ENCODE results near the gene HYPK. TPM values are rescaled to one million over a fixed set of nuclear protein-coding genes. Genes with fewer than 3 reads are reported as not detected.

HYPK gene
- total RNA-seq, 4 donors from 2014 or later, result 3.7 to 8.4 (median 7.7) TPM

DNA sequence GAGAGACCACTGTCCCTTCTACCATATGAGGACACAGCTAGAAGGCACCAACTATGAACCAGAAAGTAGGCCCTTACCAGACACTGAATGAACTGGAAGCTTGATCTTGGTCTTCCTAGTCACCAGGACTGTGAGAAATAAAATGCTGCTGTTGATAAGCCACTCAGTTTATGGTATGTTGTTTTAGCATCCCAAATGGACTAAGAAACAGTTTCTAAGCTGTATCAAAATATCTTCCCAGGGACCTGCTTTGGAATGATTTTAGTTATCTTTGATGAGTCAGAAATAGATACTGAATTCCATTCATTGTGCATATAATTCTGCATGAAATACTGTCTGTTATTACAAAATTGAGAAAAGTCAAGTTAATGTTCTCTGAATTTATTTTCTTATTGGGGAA lies 45.0 kb downstream of the HYPK start:
- TF ChIP-seq, protein P1, sequence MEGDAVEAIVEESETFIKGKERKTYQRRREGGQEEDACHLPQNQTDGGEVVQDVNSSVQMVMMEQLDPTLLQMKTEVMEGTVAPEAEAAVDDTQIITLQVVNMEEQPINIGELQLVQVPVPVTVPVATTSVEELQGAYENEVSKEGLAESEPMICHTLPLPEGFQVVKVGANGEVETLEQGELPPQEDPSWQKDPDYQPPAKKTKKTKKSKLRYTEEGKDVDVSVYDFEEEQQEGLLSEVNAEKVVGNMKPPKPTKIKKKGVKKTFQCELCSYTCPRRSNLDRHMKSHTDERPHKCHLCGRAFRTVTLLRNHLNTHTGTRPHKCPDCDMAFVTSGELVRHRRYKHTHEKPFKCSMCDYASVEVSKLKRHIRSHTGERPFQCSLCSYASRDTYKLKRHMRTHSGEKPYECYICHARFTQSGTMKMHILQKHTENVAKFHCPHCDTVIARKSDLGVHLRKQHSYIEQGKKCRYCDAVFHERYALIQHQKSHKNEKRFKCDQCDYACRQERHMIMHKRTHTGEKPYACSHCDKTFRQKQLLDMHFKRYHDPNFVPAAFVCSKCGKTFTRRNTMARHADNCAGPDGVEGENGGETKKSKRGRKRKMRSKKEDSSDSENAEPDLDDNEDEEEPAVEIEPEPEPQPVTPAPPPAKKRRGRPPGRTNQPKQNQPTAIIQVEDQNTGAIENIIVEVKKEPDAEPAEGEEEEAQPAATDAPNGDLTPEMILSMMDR (IDR thresholded peaks at IDR 0.05), result no peak
- no peak for TF ChIP-seq EP300 (IDR thresholded peaks at IDR 0.05)
- no peak for TF ChIP-seq POLR2AphosphoS5 (IDR thresholded peaks at IDR 0.05)
- no peak for TF ChIP-seq POLR2A (IDR thresholded peaks at IDR 0.05)
- no peak overlapping the region for H3K4me3 ChIP-seq
- H3K36me3 ChIP-seq, result peaks cover 0 to 73% of the 10 kb centered on the region in 2 donors
- no peak overlapping the region for H3K27ac ChIP-seq
- no peaks in the 10 kb centered on the region for H3K9me3 ChIP-seq
- H3K4me1 ChIP-seq, result no peaks in the 10 kb centered on the region
- no peaks in the 10 kb centered on the region for H3K27me3 ChIP-seq
- ATAC-seq, result no peak

- WGBS, 2 donors (ENCODE audit: low coverage in 1 of 2), result 90 to 100% methylated on average over 2 to 3 of the region's 3 CpGs
- Histone ChIP-seq H3K4me1 (no peaks in the 10 kb centered on the region), H3K9me3 (no peaks in the 10 kb centered on the region), H3K4me3 (no peak overlapping the region), H3K27me3 (no peaks in the 10 kb centered on the region), H3K36me3 (peaks cover 0 to 63% of the 10 kb centered on the region in 2 donors), H3K27ac (no peak overlapping the region)
- ATAC-seq, result no peak
- TF ChIP-seq POLR2AphosphoS5 (IDR thresholded peaks at IDR 0.05), result no peak
- no peak for TF ChIP-seq POLR2A (IDR thresholded peaks at IDR 0.05)
- TF ChIP-seq EP300 (IDR thresholded peaks at IDR 0.05), result no peak
Observed at GRCh38 chr15:43851251-43851650, 50.9 kb downstream of the HYPK start.

GRCh38 chr15:43852607-43853006 lies 52.2 kb downstream of the HYPK start:
- H3K36me3 ChIP-seq, result peaks cover 0 to 55% of the 10 kb centered on the region in 2 donors

More at GRCh38 chr15:43852607-43853006, 52.2 kb downstream of the HYPK start:
- no peak overlapping the region for H3K4me3 ChIP-seq
- H3K4me1 ChIP-seq, result no peaks in the 10 kb centered on the region
- ATAC-seq, result no peak
- 96 to 98% methylated on average over 4 of the region's 4 CpGs for WGBS, 2 donors (ENCODE audit: low coverage in 1 of 2)
- H3K27ac ChIP-seq, result no peak overlapping the region
- no peaks in the 10 kb centered on the region for H3K27me3 ChIP-seq
- TF ChIP-seq EP300 (IDR thresholded peaks at IDR 0.05) (no peak), POLR2A (IDR thresholded peaks at IDR 0.05) (no peak), POLR2AphosphoS5 (IDR thresholded peaks at IDR 0.05) (no peak)
- TF ChIP-seq, protein P1 (IDR thresholded peaks at IDR 0.05), result no peak
- H3K9me3 ChIP-seq, result no peaks in the 10 kb centered on the region

Small RNA genes within 50 kb of the gene (small RNA-seq; reads per million reads assigned to genes)
- gene MIR1282, result 0 reads per million in 4 donors

Other genes with a start within 250 kb of the HYPK start
- 10 to 100 TPM; 16.7 to 44.7 (median 22.1) TPM for gene PPIP5K1, start 210.4 kb upstream of the HYPK start, total RNA-seq
- gene CKMT1B, start 206.6 kb upstream of the HYPK start, total RNA-seq, result 1 to 10 TPM in 2 of 4 donors, not detected in 2; 6.4 to 7.8 TPM
- under 1 TPM in 1 of 4 donors, not detected in 3; 0.40 TPM for gene STRC, start 181.8 kb upstream of the HYPK start, total RNA-seq
- gene CATSPER2, start 151.8 kb upstream of the HYPK start, total RNA-seq, result 1 to 10 TPM in 3 of 4 donors, under 1 TPM in 1; 0.15 to 3.1 (median 2.1) TPM
- gene CKMT1A, start 106.7 kb upstream of the HYPK start, total RNA-seq, result under 1 TPM in 2 of 4 donors, not detected in 2; 0.40 to 0.62 TPM
- 100 to 1,000 TPM in 3 of 4 donors, 10 to 100 TPM in 1; 85.3 to 141 (median 113) TPM for gene PDIA3, start 54.2 kb upstream of the HYPK start, total RNA-seq
- 1 to 10 TPM; 5.1 to 6.6 (median 5.8) TPM for gene ELL3, start 23.6 kb upstream of the HYPK start, total RNA-seq
- 100 to 1,000 TPM; 518 to 789 (median 702) TPM for gene SERF2, start 8.3 kb upstream of the HYPK start, total RNA-seq
- under 1 TPM in 1 of 4 donors, not detected in 3; 0.39 TPM for gene SERINC4, start 379 bp upstream of the HYPK start, total RNA-seq
- 10 to 100 TPM; 16.5 to 27.2 (median 19.7) TPM for gene MFAP1, start 24.1 kb downstream of the HYPK start, total RNA-seq
- gene WDR76, start 26.4 kb downstream of the HYPK start, total RNA-seq, result 10 to 100 TPM in 2 of 4 donors, 1 to 10 TPM in 2; 6.4 to 11.4 (median 10.1) TPM

Data from gastroesophageal sphincter (tissue), 4 donors.